HL-60/S4 treated with retinoic acid at 250 ng/mL for 4 days and 3 days (cell line): ENCODE data around the gene R3HDM2.

ENCODE experiments used
- in situ Hi-C: fragments of 300-500 bp; cut with MboI; formaldehyde crosslinking; loops from 2 replicates; pipeline ENCODE4 v1.7.0; 2022; ENCODE audit warnings: low sequenced_read_pairs

Gene R3HDM2

GRCh38 chr12:57467212-57467874, 36.5 kb upstream of the R3HDM2 start:
- in situ Hi-C loops = no loop called here

- in situ Hi-C loops = no loop called here
These were observed 35.1 kb upstream of the R3HDM2 start for GRCh38 chr12:57465747-57466505.

- in situ Hi-C loops = no loop called here
These were observed 34.3 kb upstream of the R3HDM2 start for GRCh38 chr12:57465030-57465746.

- in situ Hi-C loops = no loop called here
These were observed 33.7 kb upstream of the R3HDM2 start for GRCh38 chr12:57464569-57464968.

- in situ Hi-C loops = no loop called here
These were observed 32.0 kb upstream of the R3HDM2 start for GRCh38 chr12:57462912-57463253.

GRCh38 chr12:57462251-57462911, 31.5 kb upstream of the R3HDM2 start:
- in situ Hi-C loops = no loop called here

GRCh38 chr12:57461917-57462250, 31.0 kb upstream of the R3HDM2 start:
- in situ Hi-C loops = no loop called here

GRCh38 chr12:57461276-57461916, 30.6 kb upstream of the R3HDM2 start:
- in situ Hi-C loops = no loop called here

- in situ Hi-C loops = no loop called here
These were observed 30.0 kb upstream of the R3HDM2 start for GRCh38 chr12:57460841-57461275.

GRCh38 chr12:57460468-57460784, 29.6 kb upstream of the R3HDM2 start:
- in situ Hi-C loops = no loop called here

GRCh38 chr12:57459750-57460467, 29.1 kb upstream of the R3HDM2 start, which contains the start of gene GLI1:
Gene GLI1, plus strand, starts transcription at chr12:57459785. Its CDS starts 3,907 bp downstream, at chr12:57463692.
- in situ Hi-C loops = loop anchor here (10.0 kb wide), 1 partner anchor 195 kb away; no protein-coding TSS in a partner anchor

- in situ Hi-C loops = loop anchor here (10.0 kb wide), 1 partner anchor 194 kb away; no protein-coding TSS in a partner anchor
These were observed 28.4 kb upstream of the R3HDM2 start for GRCh38 chr12:57459055-57459749.

- in situ Hi-C loops = loop anchor here (10.0 kb wide), 1 partner anchor 194 kb away; no protein-coding TSS in a partner anchor
These were observed 27.8 kb upstream of the R3HDM2 start for GRCh38 chr12:57458665-57459054.

- in situ Hi-C loops = loop anchor here (10.0 kb wide), 1 partner anchor 192 kb away; no protein-coding TSS in a partner anchor
These were observed 26.1 kb upstream of the R3HDM2 start for GRCh38 chr12:57456737-57457490.

- in situ Hi-C loops = loop anchor here (10.0 kb wide), 1 partner anchor 191 kb away; no protein-coding TSS in a partner anchor
These were observed 25.4 kb upstream of the R3HDM2 start for GRCh38 chr12:57456145-57456700.

- in situ Hi-C loops = loop anchor here (10.0 kb wide), 1 partner anchor 191 kb away; no protein-coding TSS in a partner anchor
These were observed 24.7 kb upstream of the R3HDM2 start for GRCh38 chr12:57455374-57456144.

GRCh38 chr12:57454566-57455373, 23.9 kb upstream of the R3HDM2 start, which contains the start of gene INHBE:
Gene INHBE, plus strand, starts transcription at chr12:57455307. Its CDS starts 230 bp downstream, at chr12:57455537.
- in situ Hi-C loops = loop anchor here (10.0 kb wide), 1 partner anchor 190 kb away; no protein-coding TSS in a partner anchor
